ENCODE data around the gene SOHLH1. TPM values are rescaled to one million over a fixed set of nuclear protein-coding genes. Genes with fewer than 3 reads are reported as not detected.

Gene SOHLH1
- total and polyA plus RNA-seq, 2 of the 4 experiments (the other 2 are of a cell fraction) = not detected

- BruUV-seq (replicated peaks) = no TSS peak
Observed at GRCh38 chr9:135663857-135664256, 35.4 kb downstream of the SOHLH1 start.

More at GRCh38 chr9:135663857-135664256, 35.4 kb downstream of the SOHLH1 start:
- in situ Hi-C loops (cut with MboI; ENCODE audit: low sequenced_read_pairs) (no loop called here), intact Hi-C loops (cut with micrococcal nuclease) (no loop called here), dilution Hi-C loops (cut with HindIII; ENCODE audit: low sequenced_read_pairs, unreplicated experiment) (no loop called here)
- no peaks in the 10 kb centered on the region for H3K4me1 ChIP-seq (ENCODE audit: control insufficient read depth, insufficient read depth, low read length)
- H4K20me1 ChIP-seq (ENCODE audit: insufficient read depth, low read length) = no peaks in the 10 kb centered on the region
- H3K9me3 ChIP-seq (ENCODE audit: control insufficient read depth, insufficient read depth, low read length) = no peaks in the 10 kb centered on the region; the same call in 1 of the 2 replicates
- H3K18ac ChIP-seq (ENCODE audit: low read depth, low read length) = no peak overlapping the region
- H3K23ac ChIP-seq (ENCODE audit: low read depth, low read length) = no peak overlapping the region
- TF ChIP-seq MAFK (IDR thresholded peaks at IDR 0.05; ENCODE audit: low read depth, low read length) (no peak), RAD21 (IDR thresholded peaks at IDR 0.05; ENCODE audit: low read length) (no peak), NFE2L2 (IDR thresholded peaks at IDR 0.05; ENCODE audit: low read depth, low read length) (no peak), USF2 (IDR thresholded peaks at IDR 0.05; ENCODE audit: low read depth, low read length) (no peak), POLR2A (IDR thresholded peaks at IDR 0.05; ENCODE audit: low read depth, low read length) (no peak), RFX5 (IDR thresholded peaks at IDR 0.05; ENCODE audit: low read depth, low read length) (no peak), SMC3 (IDR thresholded peaks at IDR 0.05; ENCODE audit: low read depth, low read length) (no peak), CHD1 (IDR thresholded peaks at IDR 0.05; ENCODE audit: low read depth, low read length) (no peak), ELK1 (IDR thresholded peaks at IDR 0.05; ENCODE audit: borderline replicate concordance, low read depth, low read length) (no peak), MXI1 (IDR thresholded peaks at IDR 0.05; ENCODE audit: borderline replicate concordance, low read depth, low read length) (no peak), CTCF (conservative IDR thresholded peaks at IDR 0.05; ENCODE audit: low read depth, low read length) (no peak), CEBPB (IDR thresholded peaks at IDR 0.05; ENCODE audit: low read depth, low read length) (no peak), RCOR1 (IDR thresholded peaks at IDR 0.05; ENCODE audit: insufficient replicate concordance, low read length) (no peak), FOS (IDR thresholded peaks at IDR 0.05; ENCODE audit: low read depth, low read length) (no peak)
- ChIA-PET POLR2A (ENCODE audit: unreplicated experiment) (no interaction called here), CTCF (no interaction called here)
- H4K5ac ChIP-seq (ENCODE audit: low read depth, low read length) = no peak overlapping the region
- no peak overlapping the region for H4K91ac ChIP-seq (ENCODE audit: insufficient read depth, low read depth, low read length)
- no peak for ATAC-seq (ENCODE audit: low read depth)
- no peak overlapping the region for H2BK5ac ChIP-seq (ENCODE audit: low read depth, low read length, poor library complexity, severe bottlenecking)
- no peaks in the 10 kb centered on the region for H3K79me1 ChIP-seq (ENCODE audit: low read depth in 1 of 2, low read length in 2 of 2)
- H2BK15ac ChIP-seq (ENCODE audit: low read depth, low read length) = no peak overlapping the region
- H3K9me1 ChIP-seq (ENCODE audit: insufficient read depth, low read length) = no peaks in the 10 kb centered on the region
- no peak overlapping the region for H3K4me3 ChIP-seq (ENCODE audit: insufficient read depth, low read depth, low read length)
- H3K56ac ChIP-seq (ENCODE audit: extremely low read depth, insufficient read depth, low read length) = no peak overlapping the region
- H2BK120ac ChIP-seq (ENCODE audit: low read depth, low read length) = no peak overlapping the region
- no peak overlapping the region for H2AFZ ChIP-seq (replicated peaks; ENCODE audit: low read length, poor library complexity)
- WGBS, 2 experiments (ENCODE audit: extremely low coverage in 2 of 2, insufficient read length in 1 of 2) = 57% methylated on average over 5 of the region's 12 CpGs; no CpG with 5 or more reads in 1 of the 2 experiments
- no peak overlapping the region for H4K8ac ChIP-seq (ENCODE audit: low read depth in 2 of 2, low read length in 2 of 2)
- H3K27me3 ChIP-seq (ENCODE audit: control insufficient read depth, insufficient read depth, low read length) = no peaks in the 10 kb centered on the region
- no peak overlapping the region for H3K4me2 ChIP-seq (ENCODE audit: low read depth, low read length)
- no peak overlapping the region for H3K27ac ChIP-seq (ENCODE audit: insufficient read depth, low read length)
- no peak overlapping the region for H3K9ac ChIP-seq (ENCODE audit: low read depth, low read length)
- no peak overlapping the region for H3K14ac ChIP-seq (replicated peaks; ENCODE audit: low read depth, low read length)
- no peak overlapping the region for H2AK9ac ChIP-seq (replicated peaks; ENCODE audit: low read depth, low read length, poor library complexity)
- no peak overlapping the region for H2BK20ac ChIP-seq (ENCODE audit: low read depth, low read length)
- no peak overlapping the region for H3K4ac ChIP-seq (ENCODE audit: low read depth, low read length)
- no peak overlapping the region for H2AK5ac ChIP-seq (ENCODE audit: low read depth, low read length)
- no peaks in the 10 kb centered on the region for H3K36me3 ChIP-seq (ENCODE audit: control insufficient read depth, insufficient read depth, low read length)
- no peak for DNase-seq
